ENCODE data around the gene CCDC54.
"Not testable (repeated sequence)": the region's sequence is repeated elsewhere in the genome, so short reads cannot be mapped to it uniquely, and the experiment has no call there.

The CCDC54 gene

DNA sequence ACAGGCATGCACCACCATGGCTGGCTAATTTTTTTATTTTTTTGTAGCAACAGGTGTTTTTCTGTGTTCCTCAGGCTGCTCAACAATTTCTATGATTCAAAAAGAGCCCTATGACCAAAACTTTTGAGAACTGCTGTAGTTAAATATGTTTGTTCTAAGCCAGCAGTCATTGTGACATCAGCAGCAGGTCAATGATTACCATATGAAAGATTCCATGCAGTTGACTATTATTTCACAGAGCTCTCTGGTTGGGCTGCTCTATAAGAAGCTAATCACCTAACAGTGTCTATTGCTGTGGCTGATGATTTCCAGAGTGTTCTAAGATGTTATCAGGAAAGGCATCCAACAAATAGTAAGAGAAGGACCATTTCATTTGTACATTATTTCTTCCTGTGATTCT lies at the start of gene CCDC54:
CCDC54 (plus strand) TSS at position 289 of the 400 bp plus-strand sequence. CDS start 149 bp downstream, outside the sequence.
- no peak for DNase-seq (ENCODE audit: low read depth in 3 of 3, low spot score in 1 of 3)

DNA sequence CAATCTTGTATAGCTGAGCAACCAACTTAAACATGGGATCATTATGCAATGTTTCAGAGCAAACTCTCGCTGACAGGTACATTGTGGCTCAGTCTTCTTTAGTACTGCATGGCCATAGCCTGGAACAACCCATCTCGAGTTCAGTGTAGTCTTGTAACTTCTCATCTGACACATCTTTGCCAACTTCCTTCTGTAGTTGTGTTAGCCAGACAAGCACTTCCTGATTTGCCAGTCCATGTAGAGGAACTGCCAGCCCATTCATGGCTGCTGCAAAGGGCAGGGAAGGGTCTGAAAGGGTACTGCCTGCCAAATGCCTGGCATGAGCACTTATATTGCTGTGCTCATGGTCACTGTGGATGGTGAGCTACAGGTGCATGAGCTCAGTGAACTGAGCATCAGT lies 49.2 kb upstream of the CCDC54 start:
- no peak for DNase-seq (ENCODE audit: low read depth in 3 of 3, low spot score in 1 of 3)

DNA sequence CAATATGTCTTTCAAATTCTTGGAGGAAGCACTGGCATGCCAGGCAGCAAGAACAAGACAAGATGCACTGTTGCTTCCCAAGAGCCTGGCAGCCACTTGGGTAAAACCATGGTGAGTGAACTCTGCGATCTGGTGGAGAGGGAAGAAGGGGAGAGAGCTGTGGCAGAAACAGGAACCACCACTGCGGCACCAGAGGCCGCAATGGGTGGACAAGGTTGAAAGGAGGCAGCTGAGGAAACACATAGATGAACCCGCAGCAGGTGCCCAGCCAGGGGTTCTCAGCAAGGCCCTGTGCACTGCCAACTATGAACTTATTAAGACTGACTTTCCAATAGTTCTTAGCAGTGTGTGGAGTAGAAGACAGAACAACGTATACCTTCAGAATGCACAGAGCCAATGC lies 48.2 kb upstream of the CCDC54 start:
- DNase-seq (ENCODE audit: low read depth in 3 of 3, low spot score in 1 of 3): no peak

DNA sequence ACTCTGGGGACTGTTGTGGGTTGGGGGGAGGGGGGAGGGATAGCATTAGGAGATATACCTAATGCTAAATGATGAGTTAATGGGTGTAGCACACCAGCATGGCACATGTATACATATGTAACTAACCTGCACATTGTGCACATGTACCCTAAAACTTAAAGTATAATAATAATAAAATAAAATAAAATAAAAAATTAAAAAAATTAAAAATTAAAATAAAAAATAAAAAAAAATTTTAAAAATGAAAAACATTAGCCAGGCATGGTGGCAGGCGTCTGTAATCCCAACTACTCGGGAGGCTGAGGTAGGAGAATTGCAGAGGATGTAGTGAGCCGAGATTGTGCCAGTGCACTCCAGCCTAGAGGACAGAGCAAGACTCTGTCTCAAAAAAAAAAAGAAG lies 37.5 kb upstream of the CCDC54 start:
- DNase-seq (ENCODE audit: low read depth in 3 of 3, low spot score in 1 of 3): not testable (repeated sequence)

DNA sequence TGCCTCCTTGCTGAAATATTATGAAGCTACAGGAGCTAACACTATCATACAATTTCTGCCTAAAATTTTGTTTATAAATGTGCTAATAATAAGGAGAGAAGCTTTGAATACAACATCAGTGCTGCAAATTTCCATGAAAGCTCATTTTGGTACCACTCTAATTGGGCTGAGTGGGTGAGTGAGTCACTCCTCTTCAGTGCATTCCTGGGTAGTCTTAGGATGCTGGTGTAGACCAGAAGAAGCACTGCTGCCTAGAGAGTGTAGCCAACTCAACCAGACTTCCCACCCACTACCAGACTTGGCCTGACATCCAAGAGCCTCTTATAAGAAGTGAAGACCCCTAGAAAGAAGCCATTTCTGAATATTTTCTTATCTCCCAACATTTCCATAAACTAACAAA lies 32.5 kb upstream of the CCDC54 start:
- no peak for DNase-seq (ENCODE audit: low read depth in 3 of 3, low spot score in 1 of 3)

DNA sequence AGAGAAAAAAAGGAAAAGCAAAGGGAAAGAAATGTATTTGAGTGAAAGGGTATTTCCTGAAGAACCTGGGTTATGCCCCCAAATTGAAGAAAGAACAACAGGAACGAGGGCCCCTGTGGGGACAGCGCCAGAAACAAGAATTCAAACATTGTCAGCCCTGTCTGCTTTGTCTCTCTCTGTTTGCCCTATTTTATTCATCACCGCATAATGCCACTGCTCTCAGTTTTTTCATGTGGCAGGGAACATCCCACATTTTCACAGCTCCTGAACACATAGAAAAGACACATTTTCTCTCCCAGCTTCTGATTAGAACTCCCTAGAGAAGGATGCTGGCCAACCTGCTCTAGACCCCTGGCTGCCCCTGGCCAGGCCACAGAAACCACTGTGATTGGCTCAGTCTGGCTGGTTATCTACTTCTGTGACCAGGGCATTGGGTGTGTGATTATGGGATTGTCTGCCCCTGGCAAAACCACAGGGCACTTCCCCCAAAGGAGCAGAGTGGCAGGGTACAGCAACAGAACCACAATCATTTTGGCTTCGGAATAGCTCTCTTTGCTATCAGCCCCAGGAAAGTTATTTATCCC lies 31.3 kb upstream of the CCDC54 start:
- no peak for DNase-seq (ENCODE audit: low read depth in 3 of 3, low spot score in 1 of 3)

DNA sequence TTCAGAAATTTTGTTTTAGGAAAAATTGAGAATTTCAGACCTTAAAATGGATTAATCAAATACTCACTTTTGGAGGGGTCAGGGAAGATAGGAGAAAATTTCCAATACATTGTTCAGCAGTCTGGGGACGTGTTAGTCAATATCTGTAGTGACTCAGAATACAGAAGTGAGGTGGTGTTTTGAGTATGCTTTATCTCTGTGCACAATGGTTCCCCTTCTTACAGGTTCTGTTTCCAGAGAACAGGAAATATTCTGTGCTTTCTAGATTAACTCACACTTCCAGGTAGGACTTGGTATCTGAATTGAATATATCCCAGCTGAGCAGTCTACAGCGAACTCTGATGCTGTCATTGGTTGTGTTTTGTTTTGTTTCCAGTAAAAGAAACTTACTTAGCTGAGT lies 30.7 kb upstream of the CCDC54 start:
- no peak for DNase-seq (ENCODE audit: low read depth in 3 of 3, low spot score in 1 of 3)

DNA sequence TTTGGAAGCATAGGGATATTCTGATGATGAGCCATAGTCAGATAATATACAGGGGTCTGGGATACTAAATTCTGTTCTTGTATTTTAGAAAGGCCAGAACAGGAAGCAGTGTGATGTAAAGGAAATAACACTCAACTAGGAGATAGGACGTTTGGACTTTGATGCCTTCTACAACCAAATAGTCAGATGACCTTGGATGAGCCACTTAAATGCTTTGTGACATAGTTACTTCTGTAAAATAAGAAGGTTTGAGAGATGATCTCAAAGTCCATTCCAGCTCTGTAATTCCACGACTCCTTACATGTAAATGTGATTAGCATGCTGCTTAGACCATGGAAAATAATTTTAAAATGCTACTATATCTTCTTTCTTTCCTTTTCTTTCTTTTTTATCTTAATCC lies 29.5 kb upstream of the CCDC54 start:
- no peak for DNase-seq (ENCODE audit: low read depth in 3 of 3, low spot score in 1 of 3)

DNA sequence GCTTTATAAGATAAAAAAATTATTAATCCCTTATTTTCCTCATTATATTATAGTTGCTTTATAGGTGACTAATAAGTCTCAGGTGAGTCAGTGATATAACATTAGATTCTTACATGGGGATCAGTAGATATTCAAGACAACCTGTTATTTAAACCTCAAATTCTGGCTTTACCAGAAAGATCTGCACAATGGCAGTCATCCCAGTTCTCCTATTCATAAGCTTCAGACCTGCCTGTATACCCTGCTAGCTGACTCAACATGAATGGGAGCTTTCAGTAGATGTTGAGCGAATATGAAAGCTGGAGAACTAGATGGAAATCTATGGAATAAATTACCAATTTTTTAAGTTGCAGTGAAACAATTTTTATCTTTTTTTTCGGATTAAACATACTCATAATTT lies 20.5 kb upstream of the CCDC54 start:
- DNase-seq (ENCODE audit: low read depth in 3 of 3, low spot score in 1 of 3): no peak

DNA sequence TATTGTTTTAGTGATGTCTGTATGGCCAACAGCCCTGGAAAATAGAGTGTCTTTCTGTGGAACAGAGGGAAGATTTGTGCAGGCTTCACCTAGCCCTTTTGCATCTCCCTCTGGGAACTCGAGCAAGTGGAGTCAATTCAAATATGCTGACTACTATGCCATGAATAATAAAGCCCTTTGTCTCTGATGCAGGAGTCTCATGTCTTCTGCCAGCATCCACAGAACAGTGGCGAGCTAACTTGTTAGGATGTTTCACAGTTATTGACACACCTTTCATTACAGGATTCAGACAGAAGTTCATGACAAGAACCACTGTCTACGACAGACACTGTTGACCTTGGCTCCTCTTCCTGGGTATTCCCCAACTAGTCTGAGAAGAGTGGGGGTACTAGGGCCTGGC lies 15.6 kb upstream of the CCDC54 start:
- no peak for DNase-seq (ENCODE audit: low read depth in 3 of 3, low spot score in 1 of 3)

DNA sequence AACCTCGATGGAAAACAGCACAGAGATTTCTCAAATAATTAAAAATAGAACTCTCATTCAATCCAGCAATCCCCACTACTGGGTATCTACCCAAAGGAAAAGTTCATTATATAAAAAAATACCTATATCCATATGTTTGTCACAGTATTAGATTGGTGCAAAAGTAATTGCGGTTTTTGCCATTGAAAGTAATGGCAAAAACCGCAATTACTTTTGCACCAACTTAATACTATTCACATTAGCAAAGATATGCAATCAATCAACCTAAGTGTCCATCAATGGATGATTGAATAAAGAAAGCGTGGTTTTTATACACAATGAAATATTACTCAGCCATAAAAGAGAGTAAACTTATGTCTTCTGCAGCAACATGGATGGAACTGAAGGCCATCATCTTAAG lies 12.2 kb upstream of the CCDC54 start:
- no peak for DNase-seq (ENCODE audit: low read depth in 3 of 3, low spot score in 1 of 3)

DNA sequence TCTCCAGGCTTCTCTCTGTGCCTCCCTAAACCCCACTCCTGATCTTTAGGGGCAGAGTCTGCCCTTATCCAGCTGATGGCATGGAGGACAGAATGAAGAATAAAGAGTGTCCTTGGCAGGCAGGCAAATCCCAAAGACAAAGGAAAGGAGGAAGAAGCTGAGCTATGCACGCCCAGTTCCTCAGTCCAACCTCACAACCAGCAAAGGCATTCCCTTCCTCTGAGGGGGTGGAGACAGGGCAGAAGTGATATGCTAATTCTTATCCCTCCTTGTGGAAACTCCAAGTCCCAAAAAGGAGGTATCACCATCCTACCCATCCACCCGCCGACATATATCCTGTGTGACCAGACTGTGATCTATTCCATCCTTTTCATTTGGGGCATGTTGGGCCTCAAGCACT lies 10.5 kb upstream of the CCDC54 start:
- DNase-seq (ENCODE audit: low read depth in 3 of 3, low spot score in 1 of 3): no peak

DNA sequence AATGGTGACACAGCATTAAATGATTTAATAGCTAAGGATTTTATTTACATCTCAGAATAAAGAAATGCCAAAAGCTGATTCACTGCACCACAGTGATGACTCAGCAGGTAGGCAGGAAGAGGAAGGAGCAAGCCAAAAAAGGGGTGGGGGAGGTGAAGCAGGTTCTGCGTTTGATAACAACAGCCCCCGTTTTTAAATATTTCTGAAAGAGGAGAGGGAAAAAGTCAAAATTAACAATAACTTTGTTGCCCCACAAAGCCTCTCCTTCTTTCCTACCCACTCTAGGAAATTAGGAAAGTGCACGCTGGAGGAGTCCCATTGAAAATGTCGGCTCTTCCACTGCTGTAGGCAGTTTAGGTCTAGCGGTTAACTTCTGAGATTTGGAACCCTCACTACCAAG lies 9.9 kb upstream of the CCDC54 start:
- no peak for DNase-seq (ENCODE audit: low read depth in 3 of 3, low spot score in 1 of 3)

DNA sequence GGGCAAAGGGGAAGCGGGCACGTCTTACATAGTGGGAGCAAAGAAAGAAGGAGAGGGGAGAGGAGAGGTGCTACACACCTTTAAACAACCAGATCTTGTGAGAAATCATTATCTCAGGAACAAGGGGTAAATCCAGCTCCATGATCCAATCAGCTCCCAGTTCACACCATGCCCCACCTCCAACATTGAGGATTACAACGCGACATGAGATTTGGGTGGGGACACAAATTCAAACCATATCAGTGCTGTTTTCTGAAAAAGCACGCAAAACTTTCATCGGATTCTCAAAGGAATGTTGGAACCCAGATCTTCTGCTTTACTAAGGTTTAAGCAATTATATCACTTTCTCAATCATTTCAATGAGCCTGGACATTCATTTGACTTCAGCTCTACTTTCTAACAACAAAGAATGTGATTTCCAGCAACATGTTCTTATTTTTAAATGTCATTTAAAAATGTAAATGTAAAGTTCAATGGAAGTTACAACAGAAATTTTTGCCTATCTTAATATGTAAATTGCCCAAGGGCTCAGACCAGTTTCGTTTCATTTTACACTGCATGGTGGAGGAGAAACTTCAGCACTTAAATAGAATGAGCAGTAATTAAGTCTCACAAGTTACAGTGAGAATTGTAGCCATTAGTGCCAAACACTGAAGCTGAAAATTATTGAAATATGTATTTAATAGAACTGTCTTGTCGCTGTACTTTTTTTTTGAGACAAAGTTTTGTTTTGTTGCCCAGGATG lies 8.4 kb upstream of the CCDC54 start:
- no peak for DNase-seq (ENCODE audit: low read depth in 3 of 3, low spot score in 1 of 3)

DNA sequence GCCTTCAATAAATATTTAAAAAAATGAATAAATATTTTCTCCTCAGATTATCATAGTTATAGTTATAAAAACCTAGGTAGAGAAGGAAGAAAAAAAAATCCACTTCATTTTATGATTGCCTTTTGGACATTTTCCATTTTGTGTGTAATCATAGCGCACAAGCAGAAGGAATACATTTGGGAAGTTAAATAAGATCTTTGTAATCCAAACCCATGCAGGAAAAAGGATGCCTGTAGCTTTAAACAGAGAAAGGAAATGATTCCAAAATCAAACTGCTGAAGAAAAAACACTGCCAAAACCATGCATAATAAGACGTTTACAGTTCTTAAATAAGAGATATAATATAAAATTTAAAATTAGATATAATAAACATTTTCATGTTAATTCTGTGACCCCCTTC lies 7.4 kb upstream of the CCDC54 start:
- no peak for DNase-seq (ENCODE audit: low read depth in 3 of 3, low spot score in 1 of 3)

DNA sequence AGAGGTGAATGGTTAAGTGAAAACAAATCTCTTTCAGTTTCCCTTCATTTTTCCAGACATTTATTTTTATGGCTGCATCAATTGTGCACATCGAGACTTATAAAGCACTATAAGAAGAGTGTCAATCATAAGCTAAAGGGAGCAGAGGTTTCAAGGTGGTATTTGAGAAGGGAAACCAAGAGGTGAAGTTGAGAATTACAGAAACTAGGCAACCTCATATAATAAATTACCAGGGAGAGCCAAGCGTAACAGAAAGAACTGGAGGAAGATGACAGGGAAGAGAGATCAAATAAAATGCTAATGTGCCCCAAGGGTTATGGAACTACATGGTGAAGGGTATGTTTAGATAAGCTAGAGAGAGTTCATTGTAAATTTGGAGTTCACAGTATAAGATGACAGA lies 6.3 kb upstream of the CCDC54 start:
- DNase-seq (ENCODE audit: low read depth in 3 of 3, low spot score in 1 of 3): no peak

DNA sequence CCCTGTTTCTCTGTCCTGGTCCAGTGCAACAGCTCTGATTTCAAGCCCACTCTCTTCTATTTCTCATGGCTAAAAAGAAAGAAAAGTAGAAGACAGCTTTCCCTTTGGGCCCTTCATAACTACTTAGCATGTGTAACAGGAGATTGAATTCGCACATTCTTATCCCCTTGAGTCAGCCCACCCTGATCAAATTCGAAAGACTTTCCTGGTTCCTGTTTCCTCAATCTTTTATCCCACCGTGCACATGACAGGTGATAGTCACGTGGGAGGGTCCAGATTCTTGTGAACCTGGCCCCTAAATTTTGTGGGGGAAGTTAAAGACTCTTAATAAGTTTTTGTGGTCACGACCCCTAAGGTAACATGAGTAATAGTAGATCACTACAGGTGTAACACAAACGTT lies 4.7 kb upstream of the CCDC54 start:
- no peak for DNase-seq (ENCODE audit: low read depth in 3 of 3, low spot score in 1 of 3)

DNA sequence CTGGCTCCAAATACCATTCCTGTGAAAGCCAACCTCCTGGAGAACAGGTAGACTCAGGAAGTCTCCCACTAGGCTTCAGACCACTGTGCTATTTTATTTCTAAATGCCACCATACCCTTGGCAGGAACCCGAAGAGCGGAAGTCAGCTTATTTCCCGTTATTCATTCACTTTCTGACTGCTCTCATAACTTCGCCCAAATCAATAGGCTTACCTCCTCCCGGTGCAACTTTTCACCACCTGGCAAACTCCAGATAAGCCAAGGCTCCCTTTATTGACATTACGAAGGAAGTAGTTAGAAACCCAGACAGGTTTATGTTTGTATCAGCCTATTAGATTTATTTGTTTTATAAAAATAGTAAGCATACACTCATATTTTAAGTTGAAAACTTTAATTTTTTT lies 3.3 kb upstream of the CCDC54 start:
- no peak for DNase-seq (ENCODE audit: low read depth in 3 of 3, low spot score in 1 of 3)

DNA sequence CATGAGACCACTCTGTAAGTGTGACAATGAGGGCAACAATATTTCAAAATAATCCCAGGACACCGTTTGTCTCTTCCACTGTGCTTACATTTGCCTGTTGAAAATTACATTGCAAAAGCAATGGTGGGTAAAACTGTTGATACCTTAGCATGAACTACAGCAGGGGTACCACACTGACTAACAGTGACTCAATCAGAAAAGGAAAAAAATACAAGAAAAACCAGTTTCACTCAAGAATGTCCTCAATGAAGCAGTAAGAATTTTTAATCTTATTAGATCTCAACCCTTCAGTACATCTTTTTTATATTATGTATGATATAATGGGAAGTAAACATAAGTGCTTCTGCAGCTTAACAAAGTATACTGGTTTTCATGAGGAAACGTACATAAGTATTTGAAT lies 1.6 kb upstream of the CCDC54 start:
- DNase-seq (ENCODE audit: low read depth in 3 of 3, low spot score in 1 of 3): no peak

DNA sequence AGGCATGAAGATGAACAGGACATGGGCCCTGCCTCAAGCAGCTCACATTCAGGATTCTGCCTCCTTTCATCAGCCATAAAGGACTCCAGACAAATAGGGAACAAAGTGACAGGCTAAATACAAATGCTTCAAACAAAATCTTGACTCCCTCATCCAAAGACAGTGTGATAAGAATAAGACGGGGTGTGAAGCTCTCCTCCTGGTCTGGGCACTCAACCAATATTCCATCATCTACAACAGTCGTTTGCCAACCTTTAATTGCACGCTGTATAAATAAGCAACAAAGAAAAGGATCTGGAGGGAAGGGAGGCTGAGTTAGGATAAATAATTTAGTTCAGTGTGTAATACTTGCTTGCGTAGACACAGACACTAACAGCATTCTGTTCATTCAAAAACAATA lies 5.4 kb downstream of the CCDC54 start:
- DNase-seq (ENCODE audit: low read depth in 3 of 3, low spot score in 1 of 3): no peak

DNA sequence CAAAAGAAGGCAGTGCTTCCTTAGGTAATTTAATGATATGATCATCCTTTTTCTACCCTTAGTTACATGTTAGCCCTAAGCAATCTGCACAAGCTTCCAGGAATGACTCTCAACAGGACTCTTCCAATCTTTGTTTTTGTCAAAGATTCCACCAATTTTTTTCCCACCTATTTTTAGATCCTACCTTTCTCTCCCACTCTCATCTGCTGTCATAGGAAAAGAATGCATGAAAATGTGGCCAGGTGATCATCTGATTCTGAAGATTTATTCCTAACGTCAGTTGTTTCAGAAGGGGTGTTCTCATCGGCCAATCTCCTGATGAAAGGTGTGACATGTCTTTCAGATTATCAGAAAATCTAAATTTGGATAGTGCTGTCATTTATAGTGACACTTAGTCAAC lies 7.2 kb downstream of the CCDC54 start:
- DNase-seq (ENCODE audit: low read depth in 3 of 3, low spot score in 1 of 3): no peak

DNA sequence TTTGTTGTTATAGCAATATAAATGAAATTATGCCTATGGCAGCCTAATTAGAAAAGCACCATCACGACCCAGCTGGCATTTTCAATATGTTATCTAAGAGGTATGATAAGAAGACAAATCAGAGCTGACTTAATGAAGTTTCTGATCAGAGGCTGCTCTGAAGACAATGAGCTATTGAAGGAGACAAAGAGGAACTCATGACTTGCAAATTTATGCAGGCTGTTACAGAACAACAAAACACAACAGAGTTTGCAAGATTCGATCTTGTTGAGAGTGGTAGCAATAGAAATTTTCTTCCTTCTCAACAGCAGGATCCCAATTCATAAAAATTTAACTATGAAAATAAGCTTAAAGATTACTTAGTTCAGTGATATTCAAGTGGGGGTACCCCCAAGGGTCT lies 7.7 kb downstream of the CCDC54 start:
- DNase-seq (ENCODE audit: low read depth in 3 of 3, low spot score in 1 of 3): no peak

DNA sequence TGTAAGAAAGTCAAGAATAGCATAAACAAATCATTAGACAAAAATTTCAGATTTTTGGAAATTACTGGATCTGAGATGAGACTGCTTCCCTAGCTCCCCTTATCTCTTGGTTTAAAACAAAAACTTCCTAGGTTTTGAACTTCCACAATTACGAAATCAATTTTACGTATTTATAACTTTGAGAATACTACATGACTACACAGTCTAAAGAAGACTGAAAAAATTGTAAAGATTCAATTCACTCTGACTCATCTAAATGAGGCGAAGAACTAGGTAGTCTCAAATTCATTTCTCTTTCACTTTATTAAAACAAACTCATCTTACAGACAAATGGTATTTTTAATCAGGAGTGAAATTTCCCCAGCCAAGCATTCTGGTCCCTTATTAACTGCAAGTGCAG lies 10.3 kb downstream of the CCDC54 start:
- no peak for DNase-seq (ENCODE audit: low read depth in 3 of 3, low spot score in 1 of 3)
